Liver (tissue), 9 donors: Measurements from ENCODE around the gene IL32. TPM values are rescaled to one million over a fixed set of nuclear protein-coding genes. Genes with fewer than 3 reads are reported as not detected.
A peak's percentile ranks its signal among the peaks of the same experiment; 100 is the strongest.

Experiments used
- DNase-seq: peaks from one replicate; pipeline ENCODE4 v3.0.0-alpha.2; 2017; ENCODE audit warnings: low spot score
- H3K27ac ChIP-seq, 2 donors: one replicate each; pipeline ENCODE4 v1.7.0; 2013; ENCODE audit warnings: inconsistent platforms in 2 of 2, low read length in 2 of 2, control low read depth in 1 of 2, low read depth in 1 of 2, mild to moderate bottlenecking in 1 of 2
- H3K27me3 ChIP-seq, 4 donors: one replicate each; pipeline versions ENCODE4 v1.6.1 to v1.7.0; 2013; ENCODE audit warnings: low read length in 3 of 4, inconsistent platforms in 1 of 4, mild to moderate bottlenecking in 1 of 4, moderate library complexity in 1 of 4; ENCODE audit not compliant: control insufficient read depth in 4 of 4, insufficient read depth in 4 of 4
- H3K36me3 ChIP-seq, 4 donors: one replicate each; pipeline versions ENCODE4 v1.6.1 to v1.7.0; 2013; ENCODE audit warnings: low read length in 3 of 4, mild to moderate bottlenecking in 3 of 4, low read depth in 1 of 4, moderate library complexity in 1 of 4; ENCODE audit not compliant: control insufficient read depth in 4 of 4, insufficient read depth in 3 of 4
- H3K4me1 ChIP-seq, 4 donors: one replicate each; pipeline versions ENCODE4 v1.6.1 to v1.7.0; 2013; ENCODE audit warnings: low read length in 3 of 4, mild to moderate bottlenecking in 3 of 4, moderate library complexity in 1 of 4; ENCODE audit not compliant: control insufficient read depth in 4 of 4, insufficient read depth in 4 of 4
- H3K4me3 ChIP-seq, 3 donors: one replicate each; pipeline versions ENCODE4 v1.6.1 to v1.7.0; 2013; ENCODE audit warnings: low read length in 3 of 3, control low read depth in 1 of 3, low read depth in 1 of 3, mild to moderate bottlenecking in 1 of 3
- H3K9ac ChIP-seq, 2 donors: one replicate each; pipeline ENCODE4 v1.7.0; 2013; ENCODE audit warnings: low read length in 2 of 2, mild to moderate bottlenecking in 2 of 2, moderate library complexity in 2 of 2, control low read depth in 1 of 2, low read depth in 1 of 2
- H3K9me3 ChIP-seq, 4 donors: one replicate each; pipeline versions ENCODE4 v1.6.1 to v1.7.0; 2013; ENCODE audit warnings: low read length in 3 of 4; ENCODE audit not compliant: control insufficient read depth in 4 of 4
- EGR1 ChIP-seq, 2 donors: IDR thresholded peaks; 2 replicates each; pipeline ENCODE4 v1.6.1; 2016 to 2018; ENCODE audit warnings: antibody characterized with exemption in 2 of 2, low read depth in 2 of 2
- FOXA1 ChIP-seq: IDR thresholded peaks from 2 replicates; pipeline ENCODE4 v1.6.1; 2016; ENCODE audit warnings: antibody characterized with exemption
- FOXA2 ChIP-seq: IDR thresholded peaks from 2 replicates; pipeline ENCODE4 v1.6.1; 2016; ENCODE audit warnings: antibody characterized with exemption
- GABPA ChIP-seq, 2 donors: IDR thresholded peaks in 1 of 2; conservative IDR thresholded peaks in 1 of 2; 2 replicates each; pipeline ENCODE4 v1.6.1; 2016; ENCODE audit warnings: antibody characterized with exemption in 2 of 2, mild to moderate bottlenecking in 1 of 2, moderate library complexity in 1 of 2
- HNF4A ChIP-seq, 2 donors: conservative IDR thresholded peaks; 2 replicates each; pipeline ENCODE4 v1.6.1; 2016; ENCODE audit warnings: antibody characterized with exemption in 2 of 2, mild to moderate bottlenecking in 2 of 2
- HNF4G ChIP-seq: IDR thresholded peaks from 2 replicates; pipeline ENCODE4 v1.6.1; 2016; ENCODE audit warnings: antibody characterized with exemption
- JUND ChIP-seq, 2 donors: IDR thresholded peaks; 2 replicates each; pipeline ENCODE4 v1.6.1; 2016; ENCODE audit warnings: antibody characterized with exemption in 2 of 2
- NR2F2 ChIP-seq: IDR thresholded peaks from 2 replicates; pipeline ENCODE4 v1.6.1; 2016; ENCODE audit warnings: antibody characterized with exemption
- RAD21 ChIP-seq, 2 donors: IDR thresholded peaks; 2 replicates each; pipeline ENCODE4 v1.6.1; 2016; ENCODE audit warnings: antibody characterized with exemption in 2 of 2, mild to moderate bottlenecking in 2 of 2
- RXRA ChIP-seq, 2 donors: IDR thresholded peaks; 2 replicates each; pipeline ENCODE4 v1.6.1; 2017 to 2018; ENCODE audit warnings: antibody characterized with exemption in 2 of 2, mild to moderate bottlenecking in 1 of 2
- SP1 ChIP-seq: IDR thresholded peaks from 2 replicates; pipeline ENCODE4 v1.6.1; 2018; ENCODE audit warnings: antibody characterized with exemption, mild to moderate bottlenecking
- TAF1 ChIP-seq: conservative IDR thresholded peaks from 2 replicates; pipeline ENCODE4 v1.6.1; 2016; ENCODE audit warnings: antibody characterized with exemption, mild to moderate bottlenecking
- YY1 ChIP-seq: IDR thresholded peaks from 2 replicates; pipeline ENCODE4 v1.6.1; 2016; ENCODE audit warnings: antibody characterized with exemption, mild to moderate bottlenecking
- ZBTB33 ChIP-seq: IDR thresholded peaks from 2 replicates; pipeline ENCODE4 v1.6.1; 2016; ENCODE audit warnings: antibody characterized with exemption
- WGBS: extraction: QIAGEN DNeasy Blood & Tissue Kit; methylation state at CpG from one replicate; pipeline ENCODE4 v1.1.7; 2013; 5-methylcytosine and 5-hydroxymethylcytosine counted together
- polyA plus RNA-seq, 2 donors: library from polyadenylated mRNA; stranded (reverse) in 1 of 2; unstranded in 1 of 2; fragments of 200-250 nt in 1 of 2; fragments of >200 nt in 1 of 2; fragmentation: Nextera tagmentation in 1 of 2; extraction: Ambion mirVana in 1 of 2; gene quantifications; one replicate each; pipeline versions ENCODE4 v1.2.1 to v1.2.3, GENCODE V29; 2013 to 2015
- total RNA-seq, 2 donors: library from RNA; depleted of rRNA; stranded (reverse); fragments of >200 nt; gene quantifications; one replicate each; pipeline ENCODE4 v1.2.3, GENCODE V29; 2014
- TF ChIP-seq, protein P1 (sequence below): fragments of 150-350 bp; IDR thresholded peaks from 2 replicates; pipeline ENCODE4 v1.5.1; 2017; ENCODE audit warnings: improper control_type of control experiment, low read depth, low read length; ENCODE audit not compliant: missing input control
- TF ChIP-seq, protein P2 (sequence below): IDR thresholded peaks from 2 replicates; pipeline ENCODE4 v1.6.1; 2016; ENCODE audit warnings: antibody characterized with exemption
- TF ChIP-seq, protein P3 (sequence below): IDR thresholded peaks from 2 replicates; pipeline ENCODE4 v1.6.1; 2016; ENCODE audit warnings: antibody characterized with exemption, mild to moderate bottlenecking
- donor health status: healthy.
- donor health status: healthy.
- donor health status: healthy.
- donor health status: healthy.
- donor health status: healthy.

IL32 gene
- total and polyA plus RNA-seq, 4 donors: 8.6 to 328 (median 196) TPM

DNA sequence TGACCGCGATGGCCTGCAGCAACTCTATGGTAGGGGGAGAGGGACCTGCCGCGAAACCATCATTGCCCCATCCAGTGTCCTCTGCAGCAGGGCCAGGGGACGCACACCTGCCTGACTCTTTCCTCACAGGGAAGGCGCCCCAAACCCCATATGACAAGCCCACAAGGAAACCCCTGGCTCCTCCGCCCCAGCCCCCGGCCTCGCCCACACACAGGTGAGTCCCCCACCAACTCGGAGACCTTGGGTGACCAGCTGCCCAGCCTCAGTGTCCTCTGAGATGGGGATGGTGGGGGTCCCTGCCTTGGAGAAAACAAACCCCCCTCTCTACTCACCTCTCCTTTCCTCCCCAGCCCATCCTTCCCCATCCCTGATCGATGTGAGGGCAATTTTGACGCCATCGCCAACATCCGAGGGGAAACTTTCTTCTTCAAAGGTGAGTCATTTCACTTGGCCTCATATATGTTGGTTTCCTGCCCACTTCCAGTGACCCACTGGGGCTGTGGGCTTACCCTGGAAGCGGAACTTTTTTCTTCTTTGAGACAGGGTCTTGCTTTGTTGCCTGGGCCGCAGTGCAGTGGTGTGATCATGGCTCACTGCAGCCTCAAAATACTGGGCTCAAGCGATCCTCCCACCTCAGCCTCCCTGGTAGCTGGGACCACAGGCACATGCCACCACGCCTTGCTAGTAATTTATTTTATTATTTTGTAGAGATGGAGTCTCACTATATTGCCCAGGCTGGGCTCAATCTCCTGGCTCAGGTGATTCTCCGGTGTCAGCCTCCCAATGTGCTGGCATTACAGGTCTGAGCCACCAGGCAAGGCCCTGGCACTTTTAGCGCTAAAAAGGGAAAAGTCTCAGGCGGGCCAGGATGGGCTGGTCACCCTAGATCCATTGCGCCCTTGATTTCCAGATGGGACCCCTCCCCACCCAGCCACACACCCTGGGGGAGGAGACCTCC lies 8.0 kb upstream of the IL32 start:
- WGBS: 91% methylated on average over 22 of the region's 22 CpGs
- Histone ChIP-seq H3K4me1 (peaks cover 6 to 18% (median 18%) of the 10 kb centered on the region in 4 donors), H3K27ac (no peak overlapping the region), H3K27me3 (no peaks in the 10 kb centered on the region), H3K36me3 (peaks cover 0 to 2% (median 0%) of the 10 kb centered on the region in 4 donors), H3K9me3 (no peaks in the 10 kb centered on the region), H3K4me3 (peak overlapping the region in 1 of 3 donors; percentile 89), H3K9ac (no peak overlapping the region)
- TF ChIP-seq FOXA1 (no peak), HNF4G (no peak), HNF4A (conservative IDR thresholded peaks at IDR 0.05) (no peak), ZBTB33 (no peak), YY1 (no peak), JUND (IDR thresholded peaks at IDR 0.05) (no peak), NR2F2 (no peak), EGR1 (IDR thresholded peaks at IDR 0.05; ENCODE audit: low read depth in 2 of 2) (no peak), RXRA (IDR thresholded peaks at IDR 0.05) (no peak), FOXA2 (no peak), GABPA (IDR thresholded peaks at IDR 0.05 in 1 of 2, conservative IDR thresholded peaks at IDR 0.05 in 1 of 2) (no peak), SP1 (no peak), TAF1 (no peak), RAD21 (IDR thresholded peaks at IDR 0.05) (no peak)
- TF ChIP-seq, protein P1, sequence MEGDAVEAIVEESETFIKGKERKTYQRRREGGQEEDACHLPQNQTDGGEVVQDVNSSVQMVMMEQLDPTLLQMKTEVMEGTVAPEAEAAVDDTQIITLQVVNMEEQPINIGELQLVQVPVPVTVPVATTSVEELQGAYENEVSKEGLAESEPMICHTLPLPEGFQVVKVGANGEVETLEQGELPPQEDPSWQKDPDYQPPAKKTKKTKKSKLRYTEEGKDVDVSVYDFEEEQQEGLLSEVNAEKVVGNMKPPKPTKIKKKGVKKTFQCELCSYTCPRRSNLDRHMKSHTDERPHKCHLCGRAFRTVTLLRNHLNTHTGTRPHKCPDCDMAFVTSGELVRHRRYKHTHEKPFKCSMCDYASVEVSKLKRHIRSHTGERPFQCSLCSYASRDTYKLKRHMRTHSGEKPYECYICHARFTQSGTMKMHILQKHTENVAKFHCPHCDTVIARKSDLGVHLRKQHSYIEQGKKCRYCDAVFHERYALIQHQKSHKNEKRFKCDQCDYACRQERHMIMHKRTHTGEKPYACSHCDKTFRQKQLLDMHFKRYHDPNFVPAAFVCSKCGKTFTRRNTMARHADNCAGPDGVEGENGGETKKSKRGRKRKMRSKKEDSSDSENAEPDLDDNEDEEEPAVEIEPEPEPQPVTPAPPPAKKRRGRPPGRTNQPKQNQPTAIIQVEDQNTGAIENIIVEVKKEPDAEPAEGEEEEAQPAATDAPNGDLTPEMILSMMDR: no peak
- TF ChIP-seq, protein P2, sequence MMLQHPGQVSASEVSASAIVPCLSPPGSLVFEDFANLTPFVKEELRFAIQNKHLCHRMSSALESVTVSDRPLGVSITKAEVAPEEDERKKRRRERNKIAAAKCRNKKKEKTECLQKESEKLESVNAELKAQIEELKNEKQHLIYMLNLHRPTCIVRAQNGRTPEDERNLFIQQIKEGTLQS: no peak
- TF ChIP-seq, protein P3, sequence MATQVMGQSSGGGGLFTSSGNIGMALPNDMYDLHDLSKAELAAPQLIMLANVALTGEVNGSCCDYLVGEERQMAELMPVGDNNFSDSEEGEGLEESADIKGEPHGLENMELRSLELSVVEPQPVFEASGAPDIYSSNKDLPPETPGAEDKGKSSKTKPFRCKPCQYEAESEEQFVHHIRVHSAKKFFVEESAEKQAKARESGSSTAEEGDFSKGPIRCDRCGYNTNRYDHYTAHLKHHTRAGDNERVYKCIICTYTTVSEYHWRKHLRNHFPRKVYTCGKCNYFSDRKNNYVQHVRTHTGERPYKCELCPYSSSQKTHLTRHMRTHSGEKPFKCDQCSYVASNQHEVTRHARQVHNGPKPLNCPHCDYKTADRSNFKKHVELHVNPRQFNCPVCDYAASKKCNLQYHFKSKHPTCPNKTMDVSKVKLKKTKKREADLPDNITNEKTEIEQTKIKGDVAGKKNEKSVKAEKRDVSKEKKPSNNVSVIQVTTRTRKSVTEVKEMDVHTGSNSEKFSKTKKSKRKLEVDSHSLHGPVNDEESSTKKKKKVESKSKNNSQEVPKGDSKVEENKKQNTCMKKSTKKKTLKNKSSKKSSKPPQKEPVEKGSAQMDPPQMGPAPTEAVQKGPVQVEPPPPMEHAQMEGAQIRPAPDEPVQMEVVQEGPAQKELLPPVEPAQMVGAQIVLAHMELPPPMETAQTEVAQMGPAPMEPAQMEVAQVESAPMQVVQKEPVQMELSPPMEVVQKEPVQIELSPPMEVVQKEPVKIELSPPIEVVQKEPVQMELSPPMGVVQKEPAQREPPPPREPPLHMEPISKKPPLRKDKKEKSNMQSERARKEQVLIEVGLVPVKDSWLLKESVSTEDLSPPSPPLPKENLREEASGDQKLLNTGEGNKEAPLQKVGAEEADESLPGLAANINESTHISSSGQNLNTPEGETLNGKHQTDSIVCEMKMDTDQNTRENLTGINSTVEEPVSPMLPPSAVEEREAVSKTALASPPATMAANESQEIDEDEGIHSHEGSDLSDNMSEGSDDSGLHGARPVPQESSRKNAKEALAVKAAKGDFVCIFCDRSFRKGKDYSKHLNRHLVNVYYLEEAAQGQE: no peak
- no peak for DNase-seq
